Activated CD8-positive, alpha-beta memory T cell treated with anti-CD3 and anti-CD28 coated beads, Interleukin-2, amount 50 U/mL, for 1 hour (primary cell): ENCODE data around the gene SCYL1.

Experiments used
- DNase-seq: peaks from one replicate; pipeline ENCODE4 v3.0.0-alpha.2; 2020; ENCODE audit errors: extremely low read depth

The SCYL1 gene

DNA sequence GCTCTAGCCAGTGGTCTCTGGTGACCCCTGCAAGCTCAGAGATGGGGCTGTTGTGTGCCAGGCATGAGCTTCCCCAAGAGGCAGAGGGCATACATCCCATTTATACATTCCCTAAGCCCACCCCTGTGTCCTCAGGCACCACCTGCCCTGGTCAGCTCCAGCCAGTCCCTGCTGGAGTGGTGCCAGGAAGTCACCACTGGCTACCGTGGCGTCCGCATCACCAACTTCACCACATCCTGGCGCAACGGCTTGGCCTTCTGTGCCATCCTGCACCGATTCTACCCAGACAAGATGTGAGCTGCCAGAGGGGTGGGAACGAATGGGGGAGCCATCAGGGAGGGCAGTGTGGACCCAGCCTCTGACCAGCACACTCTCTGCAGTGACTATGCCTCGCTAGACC, 59.2 kb downstream of the SCYL1 start:
- DNase-seq, result no peak

DNA sequence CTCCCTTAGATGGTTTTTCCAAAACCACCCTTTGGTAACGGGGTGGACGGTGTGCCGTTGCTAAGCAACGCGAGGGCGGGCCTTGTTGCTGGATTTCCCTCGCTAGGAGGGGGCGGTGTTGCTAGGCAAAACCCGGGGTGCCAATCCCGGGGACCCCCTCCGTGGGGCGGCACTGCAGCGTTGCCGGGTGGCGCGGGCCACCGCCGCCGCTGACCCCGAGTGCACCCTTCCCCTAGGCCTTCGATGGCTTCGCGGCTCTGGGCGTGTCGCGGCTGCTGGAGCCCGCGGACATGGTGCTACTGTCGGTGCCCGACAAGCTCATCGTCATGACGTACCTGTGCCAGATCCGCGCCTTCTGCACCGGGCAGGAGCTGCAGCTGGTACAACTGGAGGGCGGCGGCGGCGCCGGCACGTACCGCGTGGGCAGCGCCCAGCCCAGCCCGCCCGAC, 59.9 kb downstream of the SCYL1 start:
- DNase-seq, result no peak

DNA sequence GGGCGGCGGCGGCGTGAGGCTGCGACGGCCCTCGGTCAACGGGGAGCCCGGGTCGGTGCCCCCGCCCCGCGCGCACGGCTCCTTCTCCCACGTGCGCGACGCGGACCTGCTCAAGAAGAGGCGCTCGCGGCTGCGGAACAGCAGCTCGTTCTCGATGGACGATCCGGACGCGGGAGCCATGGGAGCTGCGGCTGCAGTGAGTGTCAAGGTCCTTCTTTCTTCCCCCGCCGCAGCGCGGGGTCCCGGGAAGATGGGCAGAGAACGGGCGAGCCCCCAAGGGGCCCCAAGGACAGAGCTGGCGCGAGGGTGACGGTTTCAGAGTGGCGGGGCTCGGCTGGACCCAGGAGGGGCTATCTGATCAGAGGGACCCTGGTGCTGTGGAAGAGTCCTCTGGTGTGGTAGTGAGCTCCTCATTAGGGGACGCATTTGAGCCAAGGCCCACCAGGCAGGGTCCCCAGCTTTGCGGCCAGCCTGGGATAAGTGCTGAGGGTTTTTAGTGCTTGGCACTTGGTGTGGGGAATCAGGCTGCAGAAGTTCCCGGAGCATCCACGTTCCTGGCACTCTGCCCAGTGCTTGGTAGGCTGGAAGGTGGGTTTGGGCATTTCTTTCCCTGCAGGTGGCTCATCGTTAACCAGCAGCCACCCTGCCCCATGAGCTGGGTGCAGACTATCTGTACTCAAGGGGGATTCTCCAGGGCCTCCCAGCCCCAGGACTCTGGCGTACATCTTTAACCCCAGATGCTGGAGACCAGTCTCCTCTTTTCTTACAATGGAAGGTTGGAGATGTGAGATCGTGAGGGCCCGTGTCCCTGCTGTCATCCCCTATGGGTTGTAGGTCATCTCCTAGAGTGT, 60.7 kb downstream of the SCYL1 start:
- DNase-seq, result no peak

DNA sequence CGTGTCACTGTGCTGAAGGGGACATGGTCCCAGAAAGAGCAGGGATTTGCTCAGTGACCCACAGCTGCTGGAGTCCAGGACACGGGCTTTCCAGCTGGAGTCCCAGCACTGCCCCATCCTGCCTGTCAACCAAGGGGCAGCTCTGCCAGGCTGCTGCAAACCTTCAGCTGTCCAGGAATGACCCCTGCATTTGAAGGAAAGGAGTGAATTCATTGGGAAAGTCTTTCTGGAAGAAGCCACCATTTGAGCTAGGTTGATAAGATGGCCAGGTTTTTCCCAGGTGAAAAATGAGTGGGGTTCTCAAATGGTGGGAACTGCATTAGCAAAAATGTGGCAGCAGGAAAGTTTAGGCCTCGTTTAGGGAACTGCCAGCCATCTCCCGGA, 61.4 kb downstream of the SCYL1 start:
- no peak for DNase-seq

DNA sequence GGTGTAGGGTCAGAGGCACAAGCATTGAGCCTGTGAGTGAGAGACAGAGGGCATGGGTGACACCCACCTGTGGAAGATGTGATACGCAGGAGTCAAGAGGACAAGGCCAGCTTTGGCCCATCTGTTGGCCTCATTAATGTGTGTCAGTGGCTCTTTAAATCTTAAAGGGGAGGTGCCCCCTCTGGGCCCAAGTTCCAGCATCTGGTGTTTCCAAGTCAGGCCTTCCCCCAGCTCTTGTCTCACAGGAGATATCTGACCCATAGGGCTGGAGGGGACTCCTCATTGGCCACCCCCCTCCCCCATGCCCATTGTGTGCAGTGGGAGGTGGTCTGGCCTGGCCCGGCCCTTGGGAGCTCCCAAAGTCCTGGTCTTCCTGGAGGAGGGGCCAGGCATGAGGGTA, 61.8 kb downstream of the SCYL1 start:
- DNase-seq, result no peak
